ENCODE data around the gene SGPP2. TPM values are rescaled to one million over a fixed set of nuclear protein-coding genes. Genes with fewer than 3 reads are reported as not detected.

SGPP2 gene
- total and polyA plus RNA-seq, 4 donors: 0.10 to 1.6 (median 0.54) TPM; not detected in 1

- no peak overlapping the region for H3K27ac ChIP-seq (ENCODE audit: low read depth in 1 of 2, low read length in 2 of 2)
- no peak overlapping the region for H3K4me3 ChIP-seq (ENCODE audit: low read length in 2 of 2)
- peaks cover 6% of the 10 kb centered on the region for H3K9me3 ChIP-seq (ENCODE audit: control insufficient read depth, low read length)
- DNase-seq (no peak), ATAC-seq (ENCODE audit: low FRiP score) (no peak)
- no peaks in the 10 kb centered on the region for H3K27me3 ChIP-seq (ENCODE audit: control insufficient read depth in 1 of 2, insufficient read depth in 2 of 2, low read length in 1 of 2)
- no peaks in the 10 kb centered on the region for H3K36me3 ChIP-seq (ENCODE audit: control insufficient read depth in 1 of 2, insufficient read depth in 2 of 2, low read length in 1 of 2)
- intact Hi-C loops (cut with DNase I): no loop called here
- H3K4me1 ChIP-seq (ENCODE audit: control insufficient read depth in 1 of 2, insufficient read depth in 2 of 2, low read length in 2 of 2): no peaks in the 10 kb centered on the region
These were observed 68.3 kb downstream of the SGPP2 start for GRCh38 chr2:222492683-222493082.

- no peaks in the 10 kb centered on the region for H3K4me1 ChIP-seq (ENCODE audit: control insufficient read depth in 1 of 2, insufficient read depth in 2 of 2, low read length in 2 of 2)
- DNase-seq: no peak
- no peak overlapping the region for H3K4me3 ChIP-seq (ENCODE audit: low read length in 2 of 2)
- intact Hi-C loops (cut with DNase I): no loop called here
- no peak for ATAC-seq (ENCODE audit: low FRiP score)
- H3K9me3 ChIP-seq (ENCODE audit: control insufficient read depth, low read length): peaks cover 6% of the 10 kb centered on the region
- 67 to 77% methylated on average over 11 of the region's 11 CpGs for WGBS, 2 donors
- H3K36me3 ChIP-seq (ENCODE audit: control insufficient read depth in 1 of 2, insufficient read depth in 2 of 2, low read length in 1 of 2): no peaks in the 10 kb centered on the region
- no peaks in the 10 kb centered on the region for H3K27me3 ChIP-seq (ENCODE audit: control insufficient read depth in 1 of 2, insufficient read depth in 2 of 2, low read length in 1 of 2)
- H3K27ac ChIP-seq (ENCODE audit: low read depth in 1 of 2, low read length in 2 of 2): no peak overlapping the region
These were observed 69.9 kb downstream of the SGPP2 start for GRCh38 chr2:222494104-222494739.

- H3K27me3 ChIP-seq (ENCODE audit: control insufficient read depth in 1 of 2, insufficient read depth in 2 of 2, low read length in 1 of 2): no peaks in the 10 kb centered on the region
- WGBS, 2 donors: 75 to 80% methylated on average over 1 of the region's 1 CpG
- intact Hi-C loops (cut with DNase I): no loop called here
- peaks cover 6% of the 10 kb centered on the region for H3K9me3 ChIP-seq (ENCODE audit: control insufficient read depth, low read length)
- no peak for ATAC-seq (ENCODE audit: low FRiP score)
- no peak overlapping the region for H3K27ac ChIP-seq (ENCODE audit: low read depth in 1 of 2, low read length in 2 of 2)
- H3K4me1 ChIP-seq (ENCODE audit: control insufficient read depth in 1 of 2, insufficient read depth in 2 of 2, low read length in 2 of 2): no peaks in the 10 kb centered on the region
- H3K36me3 ChIP-seq (ENCODE audit: control insufficient read depth in 1 of 2, insufficient read depth in 2 of 2, low read length in 1 of 2): no peaks in the 10 kb centered on the region
- DNase-seq: no peak
- no peak overlapping the region for H3K4me3 ChIP-seq (ENCODE audit: low read length in 2 of 2)
These were observed 71.0 kb downstream of the SGPP2 start for GRCh38 chr2:222495388-222495787.

- H3K27ac ChIP-seq (ENCODE audit: low read depth in 1 of 2, low read length in 2 of 2): no peak overlapping the region
- H3K4me3 ChIP-seq (ENCODE audit: low read length in 2 of 2): no peak overlapping the region
- H3K36me3 ChIP-seq (ENCODE audit: control insufficient read depth in 1 of 2, insufficient read depth in 2 of 2, low read length in 1 of 2): no peaks in the 10 kb centered on the region
- H3K4me1 ChIP-seq (ENCODE audit: control insufficient read depth in 1 of 2, insufficient read depth in 2 of 2, low read length in 2 of 2): no peaks in the 10 kb centered on the region
- DNase-seq (no peak), ATAC-seq (ENCODE audit: low FRiP score) (no peak)
- no peaks in the 10 kb centered on the region for H3K27me3 ChIP-seq (ENCODE audit: control insufficient read depth in 1 of 2, insufficient read depth in 2 of 2, low read length in 1 of 2)
- H3K9me3 ChIP-seq (ENCODE audit: control insufficient read depth, low read length): peaks cover 5% of the 10 kb centered on the region
- WGBS, 2 donors: 65 to 72% methylated on average over 3 of the region's 3 CpGs
- intact Hi-C loops (cut with DNase I): no loop called here
These were observed 74.9 kb downstream of the SGPP2 start for GRCh38 chr2:222499226-222499625.

DNA sequence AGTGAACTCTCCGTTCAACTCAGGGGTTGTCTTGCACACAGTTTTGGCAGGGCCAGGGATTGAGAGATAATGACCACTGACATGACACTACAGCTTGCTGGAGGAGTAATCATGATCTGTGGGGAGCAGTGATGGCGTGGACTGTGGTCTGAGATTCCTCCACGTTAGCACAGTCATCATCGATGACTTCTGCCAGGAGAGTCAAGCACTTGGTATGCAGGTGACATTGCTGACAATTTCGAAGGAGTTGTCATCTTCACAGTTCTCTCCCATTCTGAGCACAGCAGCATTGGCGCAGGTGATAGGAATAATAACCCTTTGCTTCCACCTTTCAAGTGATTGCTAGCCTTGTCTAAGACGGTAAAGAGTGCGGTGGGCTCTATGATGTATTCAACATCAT is 79.8 kb downstream of the SGPP2 start:
- intact Hi-C loops (cut with DNase I): no loop called here

DNA sequence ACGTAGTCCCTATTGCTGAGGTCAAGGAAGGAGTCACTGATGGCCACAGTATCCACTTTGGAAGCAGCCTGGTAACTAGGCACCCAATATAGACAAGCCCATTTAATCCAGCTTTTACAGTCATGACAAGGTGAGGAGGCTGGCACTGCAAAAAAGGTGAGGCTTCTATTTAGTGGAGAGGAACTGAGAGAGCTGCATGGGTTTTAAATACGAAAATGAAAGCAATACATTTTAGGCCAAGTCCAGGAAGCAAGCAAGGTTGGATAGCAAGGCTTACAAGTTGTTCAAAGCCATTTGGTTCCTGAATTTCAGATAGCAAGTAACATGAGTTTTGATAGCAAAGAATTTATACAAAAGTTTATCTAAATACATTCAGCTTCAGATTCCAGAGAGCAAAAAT is 80.4 kb downstream of the SGPP2 start:
- H3K27me3 ChIP-seq (ENCODE audit: control insufficient read depth in 1 of 2, insufficient read depth in 2 of 2, low read length in 1 of 2): no peaks in the 10 kb centered on the region
- H3K36me3 ChIP-seq (ENCODE audit: control insufficient read depth in 1 of 2, insufficient read depth in 2 of 2, low read length in 1 of 2): no peaks in the 10 kb centered on the region
- ATAC-seq (ENCODE audit: low FRiP score): no peak
- H3K4me3 ChIP-seq (ENCODE audit: low read length in 2 of 2): no peak overlapping the region
- intact Hi-C loops (cut with DNase I): no loop called here
- H3K4me1 ChIP-seq (ENCODE audit: control insufficient read depth in 1 of 2, insufficient read depth in 2 of 2, low read length in 2 of 2): no peaks in the 10 kb centered on the region
- no peak for DNase-seq
- 69 to 79% methylated on average over 2 of the region's 2 CpGs for WGBS, 2 donors
- no peak overlapping the region for H3K27ac ChIP-seq (ENCODE audit: low read depth in 1 of 2, low read length in 2 of 2)
- peaks cover 3% of the 10 kb centered on the region for H3K9me3 ChIP-seq (ENCODE audit: control insufficient read depth, low read length)

More for the DNA sequence above, 79.8 kb downstream of the SGPP2 start:
- H3K36me3 ChIP-seq (ENCODE audit: control insufficient read depth in 1 of 2, insufficient read depth in 2 of 2, low read length in 1 of 2): no peaks in the 10 kb centered on the region
- WGBS, 2 donors: 78 to 94% methylated on average over 8 of the region's 8 CpGs
- DNase-seq (no peak), ATAC-seq (ENCODE audit: low FRiP score) (no peak)
- no peak overlapping the region for H3K4me3 ChIP-seq (ENCODE audit: low read length in 2 of 2)
- no peaks in the 10 kb centered on the region for H3K4me1 ChIP-seq (ENCODE audit: control insufficient read depth in 1 of 2, insufficient read depth in 2 of 2, low read length in 2 of 2)
- no peak overlapping the region for H3K27ac ChIP-seq (ENCODE audit: low read depth in 1 of 2, low read length in 2 of 2)
- H3K27me3 ChIP-seq (ENCODE audit: control insufficient read depth in 1 of 2, insufficient read depth in 2 of 2, low read length in 1 of 2): no peaks in the 10 kb centered on the region
- peaks cover 3% of the 10 kb centered on the region for H3K9me3 ChIP-seq (ENCODE audit: control insufficient read depth, low read length)

DNA sequence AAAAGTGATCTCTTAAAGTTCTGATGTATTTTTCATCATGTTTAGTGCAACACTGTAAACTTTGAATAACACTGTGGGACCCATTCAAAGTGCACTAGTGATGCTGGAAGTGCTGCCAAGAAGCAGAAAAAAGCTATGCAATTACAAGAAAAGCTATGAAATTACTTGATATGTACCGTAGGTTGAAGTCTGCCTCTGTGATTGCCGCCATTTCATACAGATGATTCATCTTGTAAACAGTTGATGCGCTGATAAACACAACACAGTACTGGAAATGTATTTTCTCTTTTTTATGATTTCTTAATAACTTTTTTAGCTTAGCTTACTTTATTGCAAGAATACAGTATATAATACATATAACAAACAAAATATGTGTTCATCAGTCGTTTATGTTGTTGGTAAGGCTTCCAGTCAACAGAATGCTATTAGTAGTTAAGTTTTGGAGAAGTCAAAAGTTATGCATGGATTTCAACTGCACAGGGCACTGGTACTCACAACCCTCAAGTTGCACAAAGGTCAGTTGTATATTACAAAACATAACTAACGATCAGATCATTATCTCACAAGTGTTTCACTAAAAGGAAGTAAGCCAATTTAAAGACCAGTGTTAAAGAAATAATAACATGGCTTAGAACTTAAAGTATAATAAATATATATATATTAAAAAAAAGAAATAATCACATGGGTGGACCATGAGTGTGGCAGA is 82.0 kb downstream of the SGPP2 start:
- WGBS, 2 donors: 72 to 74% methylated on average over 5 of the region's 5 CpGs
- ATAC-seq (ENCODE audit: low FRiP score): no peak
- H3K27ac ChIP-seq (ENCODE audit: low read depth in 1 of 2, low read length in 2 of 2): no peak overlapping the region

GRCh38 chr2:222514901-222515300 is 90.6 kb downstream of the SGPP2 start:
- ATAC-seq (ENCODE audit: low FRiP score) (no peak), DNase-seq (no peak)
- Histone ChIP-seq H3K4me3 (ENCODE audit: low read length in 2 of 2) (no peak overlapping the region), H3K9me3 (ENCODE audit: control insufficient read depth, low read length) (peaks cover 1% of the 10 kb centered on the region), H3K36me3 (ENCODE audit: control insufficient read depth in 1 of 2, insufficient read depth in 2 of 2, low read length in 1 of 2) (no peaks in the 10 kb centered on the region), H3K27ac (ENCODE audit: low read depth in 1 of 2, low read length in 2 of 2) (no peak overlapping the region), H3K4me1 (ENCODE audit: control insufficient read depth in 1 of 2, insufficient read depth in 2 of 2, low read length in 2 of 2) (no peaks in the 10 kb centered on the region), H3K27me3 (ENCODE audit: control insufficient read depth in 1 of 2, insufficient read depth in 2 of 2, low read length in 1 of 2) (no peaks in the 10 kb centered on the region)
- intact Hi-C loops (cut with DNase I): no loop called here

More for the DNA sequence above, 82.0 kb downstream of the SGPP2 start:
- H3K27me3 ChIP-seq (ENCODE audit: control insufficient read depth in 1 of 2, insufficient read depth in 2 of 2, low read length in 1 of 2): no peaks in the 10 kb centered on the region
- no peaks in the 10 kb centered on the region for H3K4me1 ChIP-seq (ENCODE audit: control insufficient read depth in 1 of 2, insufficient read depth in 2 of 2, low read length in 2 of 2)
- no peak for DNase-seq
- H3K9me3 ChIP-seq (ENCODE audit: control insufficient read depth, low read length): peaks cover 3% of the 10 kb centered on the region
- intact Hi-C loops (cut with DNase I): no loop called here
- no peaks in the 10 kb centered on the region for H3K36me3 ChIP-seq (ENCODE audit: control insufficient read depth in 1 of 2, insufficient read depth in 2 of 2, low read length in 1 of 2)
- H3K4me3 ChIP-seq (ENCODE audit: low read length in 2 of 2): no peak overlapping the region

Data from aorta (tissue), 5 donors.